IgD-negative memory B cell (primary cell): ENCODE results near the gene PRPF6. TPM values are rescaled to one million over a fixed set of nuclear protein-coding genes. Genes with fewer than 3 reads are reported as not detected.

Source experiments
- H3K27ac Mint-ChIP-seq, 3 donors: one replicate each; pipeline ENCODE4 v1.8.0; 2020 to 2022; ENCODE audit warnings: mild to moderate bottlenecking in 3 of 3, mixed read lengths in 3 of 3, moderate library complexity in 1 of 3
- H3K27me3 Mint-ChIP-seq: one replicate; pipeline ENCODE4 v1.8.0; 2021; ENCODE audit warnings: mixed read lengths
- H3K36me3 Mint-ChIP-seq: one replicate; pipeline ENCODE4 v1.8.0; 2020; ENCODE audit warnings: mild to moderate bottlenecking, mixed read lengths
- H3K4me1 Mint-ChIP-seq, 3 donors: one replicate each; pipeline ENCODE4 v1.8.0; 2020 to 2022; ENCODE audit warnings: mixed read lengths in 3 of 3, mild to moderate bottlenecking in 1 of 3
- H3K4me3 Mint-ChIP-seq, 4 donors: one replicate each; pipeline ENCODE4 v1.8.0; 2020 to 2022; ENCODE audit warnings: mild to moderate bottlenecking in 4 of 4, mixed read lengths in 4 of 4, moderate library complexity in 3 of 4
- H3K9me3 Mint-ChIP-seq, 3 donors: one replicate each; pipeline ENCODE4 v1.8.0; 2020 to 2021; ENCODE audit warnings: mixed read lengths in 3 of 3, mild to moderate bottlenecking in 1 of 3
- polyA plus RNA-seq: library from polyadenylated mRNA; unstranded; fragments of 300-500 nt; fragmentation: Illumina TruSeq; gene quantifications from one replicate; pipeline ENCODE4 v1.2.3, GENCODE V29; 2021

PRPF6 gene
- polyA plus RNA-seq, 1 donor from 2014 or later, result 106 TPM

DNA sequence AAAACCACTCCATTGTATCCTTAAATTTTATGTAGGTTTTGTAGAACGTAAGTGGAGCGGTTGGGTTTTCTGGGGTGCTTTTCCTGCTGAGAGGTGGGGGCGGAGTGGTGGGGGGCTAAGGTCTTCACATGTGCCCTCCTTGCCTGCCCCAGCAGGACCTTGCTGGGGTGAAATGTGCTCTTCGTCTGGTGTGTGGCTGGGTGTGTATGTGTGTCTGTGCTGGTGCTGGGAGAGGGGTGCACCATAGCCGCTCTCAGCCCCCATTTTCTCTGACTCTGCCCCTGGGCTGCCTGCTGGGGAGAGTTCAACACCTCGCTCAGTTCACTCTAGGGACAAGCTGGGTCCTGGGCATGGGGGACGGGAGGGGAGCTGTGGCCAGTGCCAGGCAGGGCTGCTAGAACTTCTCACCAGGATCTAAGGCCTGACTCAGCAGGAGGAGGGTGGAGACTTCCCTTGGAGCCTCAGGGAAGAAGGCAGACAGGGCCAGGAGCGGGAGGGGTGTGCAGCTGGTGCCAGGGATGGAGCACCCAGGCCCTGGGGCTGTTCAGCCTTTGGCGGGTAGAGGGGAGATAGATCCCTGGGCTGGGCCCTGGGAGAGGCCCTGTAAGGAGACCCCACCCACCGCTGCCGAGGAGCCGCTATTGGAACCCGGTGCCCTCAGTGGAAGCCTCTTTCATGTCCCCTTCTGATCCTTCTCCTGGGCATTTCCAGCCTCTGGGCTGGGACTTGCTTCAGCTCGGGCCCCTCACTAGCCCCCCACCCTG is 63.7 kb downstream of the PRPF6 start:
- peak overlapping the region in 1 of 4 donors; percentile 54 for H3K4me3 Mint-ChIP-seq
- peaks cover 26% of the 10 kb centered on the region for H3K27me3 Mint-ChIP-seq
- peak overlapping the region in 1 of 3 donors; percentile 71 for H3K27ac Mint-ChIP-seq
- peaks cover 0 to 12% (median 3%) of the 10 kb centered on the region in 3 donors for H3K4me1 Mint-ChIP-seq
- H3K36me3 Mint-ChIP-seq, result no peaks in the 10 kb centered on the region
- no peaks in the 10 kb centered on the region for H3K9me3 Mint-ChIP-seq

DNA sequence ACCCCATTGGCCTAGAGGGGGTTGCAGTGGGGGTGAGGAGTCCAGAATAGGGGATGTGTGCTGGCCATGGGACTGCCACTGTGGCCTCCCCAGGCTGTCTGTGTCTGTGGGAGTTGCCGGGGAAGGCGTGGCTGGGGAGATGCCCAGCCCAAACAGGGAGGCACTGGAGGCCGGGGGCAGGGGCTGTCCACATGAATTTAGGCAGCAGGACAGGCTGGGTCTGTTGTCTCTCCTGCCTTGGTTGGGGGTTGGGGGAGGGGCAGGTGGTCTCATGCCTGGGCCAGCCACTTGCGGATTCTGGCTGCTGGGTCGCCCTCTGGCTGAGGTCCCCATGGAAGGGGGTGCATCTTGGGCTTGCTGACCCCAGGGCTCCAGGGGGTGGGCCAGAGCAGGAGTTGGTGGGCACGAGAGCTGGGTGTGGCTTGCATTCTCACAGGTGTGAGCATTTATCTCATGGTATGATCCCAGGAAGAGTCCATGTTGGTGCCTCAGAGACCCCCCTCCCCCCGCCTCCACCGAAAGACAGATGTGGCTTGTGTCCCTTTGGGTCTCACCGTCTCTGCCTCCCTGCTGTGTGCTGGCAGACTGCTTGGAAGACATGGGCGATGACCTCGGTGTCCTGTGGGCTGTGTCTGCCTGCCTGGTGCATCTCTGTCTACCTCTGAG is 64.5 kb downstream of the PRPF6 start:
- Mint-ChIP-seq H3K9me3 (no peaks in the 10 kb centered on the region), H3K27me3 (peaks cover 27% of the 10 kb centered on the region), H3K4me3 (no peak overlapping the region), H3K4me1 (peaks cover 0 to 5% (median 3%) of the 10 kb centered on the region in 3 donors), H3K36me3 (no peaks in the 10 kb centered on the region), H3K27ac (no peak overlapping the region)

DNA sequence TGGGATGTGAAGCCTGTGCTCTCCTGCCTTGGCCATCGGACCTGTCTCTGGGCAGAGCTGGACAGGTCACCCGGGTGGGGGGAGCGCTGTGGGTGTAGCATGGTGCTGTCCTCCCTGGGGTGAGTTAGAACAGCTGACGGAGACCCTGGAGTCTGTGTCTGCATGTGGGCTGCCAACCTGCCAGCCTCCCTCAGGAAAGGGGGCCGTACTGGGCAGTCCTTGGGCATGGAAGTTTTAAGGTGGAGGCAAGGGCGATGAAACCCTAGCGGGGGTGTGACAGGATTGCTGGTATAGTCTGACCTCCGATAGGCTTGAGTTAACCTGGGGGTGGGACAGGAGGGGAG is 66.1 kb downstream of the PRPF6 start:
- no peak overlapping the region for H3K4me3 Mint-ChIP-seq
- no peak overlapping the region for H3K27ac Mint-ChIP-seq
- H3K4me1 Mint-ChIP-seq, result peaks cover 0 to 5% (median 3%) of the 10 kb centered on the region in 3 donors
- no peaks in the 10 kb centered on the region for H3K36me3 Mint-ChIP-seq
- no peaks in the 10 kb centered on the region for H3K9me3 Mint-ChIP-seq
- peaks cover 37% of the 10 kb centered on the region for H3K27me3 Mint-ChIP-seq

DNA sequence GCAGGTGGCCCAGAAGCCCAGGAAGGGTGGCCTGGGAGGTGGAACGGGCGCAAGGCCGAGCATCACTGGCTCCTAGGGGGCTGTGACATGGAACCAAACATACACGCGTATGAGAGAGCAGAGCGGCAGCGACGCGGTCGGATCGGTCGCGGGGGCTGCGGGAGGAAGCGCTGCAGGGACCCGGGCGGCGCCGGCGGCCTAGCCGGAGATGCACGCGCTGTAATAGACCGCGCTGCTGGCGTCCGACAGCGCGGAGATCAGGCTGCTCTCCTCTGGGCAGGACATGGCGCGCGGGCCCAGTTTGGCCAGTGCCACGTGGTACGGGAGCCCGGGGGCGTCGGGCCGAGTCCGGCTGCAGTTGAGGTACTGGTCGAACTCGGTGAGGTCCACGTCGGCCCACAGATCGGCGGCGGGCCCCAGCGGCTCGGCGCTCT is 67.1 kb downstream of the PRPF6 start:
- H3K36me3 Mint-ChIP-seq, result no peaks in the 10 kb centered on the region
- H3K4me1 Mint-ChIP-seq, result peaks cover 0 to 5% (median 1%) of the 10 kb centered on the region in 3 donors
- H3K4me3 Mint-ChIP-seq, result peak overlapping the region in 1 of 4 donors; percentile 16
- H3K27me3 Mint-ChIP-seq, result peaks cover 40% of the 10 kb centered on the region
- H3K27ac Mint-ChIP-seq, result no peak overlapping the region
- H3K9me3 Mint-ChIP-seq, result no peaks in the 10 kb centered on the region

DNA sequence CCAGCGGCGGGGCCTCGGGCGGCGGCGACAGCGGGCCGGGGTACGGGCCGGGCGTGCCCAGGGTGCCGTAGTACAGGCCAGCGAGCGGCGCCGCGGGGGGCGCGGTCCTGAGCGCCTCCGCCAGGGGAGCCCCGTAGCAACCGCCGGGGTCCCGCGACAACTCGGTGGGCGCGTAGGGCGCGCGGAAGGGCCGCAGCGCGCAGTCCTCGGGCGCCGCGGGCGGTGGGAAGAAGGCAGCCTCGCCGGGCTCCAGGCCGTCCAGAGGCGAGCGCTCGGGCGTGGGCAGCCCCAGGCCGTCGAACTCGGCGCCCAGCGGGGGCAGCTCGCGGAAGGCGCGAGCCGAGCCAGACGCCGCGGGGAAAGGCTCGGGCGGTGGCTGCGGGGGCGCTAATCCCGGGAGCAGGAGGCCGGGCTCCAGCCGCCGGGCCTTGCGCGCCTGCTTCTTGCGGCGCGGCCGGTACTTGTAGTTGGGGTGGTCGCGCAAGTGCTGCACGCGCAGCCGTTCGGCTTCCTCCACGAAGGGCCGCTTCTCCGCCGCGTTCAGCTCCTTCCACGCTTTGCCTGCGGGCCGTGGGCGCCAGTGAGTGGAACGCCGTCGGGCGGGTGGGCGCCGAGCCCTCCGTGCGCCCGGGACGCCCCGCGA is 67.6 kb downstream of the PRPF6 start:
- Mint-ChIP-seq H3K9me3 (no peaks in the 10 kb centered on the region), H3K27ac (no peak overlapping the region), H3K36me3 (no peaks in the 10 kb centered on the region), H3K4me3 (no peak overlapping the region), H3K4me1 (peaks cover 0 to 4% (median 4%) of the 10 kb centered on the region in 3 donors), H3K27me3 (peaks cover 45% of the 10 kb centered on the region)

DNA sequence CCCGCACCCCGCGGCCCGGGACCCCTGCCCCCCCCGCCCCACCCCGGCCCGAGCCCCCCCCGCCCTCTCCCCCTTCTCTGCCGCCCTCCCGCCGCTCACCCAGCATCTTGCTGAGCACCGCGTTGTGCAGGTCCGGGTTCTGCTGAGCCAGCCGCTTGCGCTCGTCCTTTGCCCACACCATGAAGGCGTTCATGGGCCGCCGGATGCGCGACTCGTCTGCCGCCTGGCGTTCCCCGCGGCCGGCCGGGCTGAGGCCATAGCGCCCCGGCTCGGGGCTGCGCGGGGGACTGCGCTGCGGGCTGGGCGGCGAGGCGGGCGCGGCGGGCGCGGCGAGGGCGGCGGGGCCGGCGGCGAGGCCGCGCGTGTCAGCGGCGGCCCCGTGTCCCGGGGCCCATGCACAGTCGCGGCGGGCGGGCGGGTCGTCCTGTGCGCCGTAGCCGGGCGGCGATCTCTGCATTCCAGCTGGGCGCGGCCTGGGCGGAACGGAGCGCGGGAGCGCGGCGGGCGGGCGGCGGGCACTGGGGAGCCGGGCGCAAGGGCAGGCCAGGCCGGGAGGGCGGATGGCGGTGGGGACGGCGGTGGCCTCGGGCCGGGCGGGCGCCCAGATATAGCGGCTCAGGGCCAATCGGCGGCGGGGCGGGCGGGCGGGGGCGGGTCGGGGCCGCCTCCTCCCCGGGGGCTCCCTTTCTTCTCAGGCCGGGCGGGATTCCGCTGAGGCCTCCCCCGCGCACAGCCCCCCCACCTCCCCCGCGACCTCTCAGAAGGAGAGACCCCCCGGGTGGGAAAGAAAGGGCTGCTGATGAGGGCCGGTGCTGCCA is 68.3 kb downstream of the PRPF6 start, which contains the start of gene SOX18:
Gene SOX18 (minus strand): TSS at position 580 of the 818 bp plus-strand sequence. CDS start 123 bp downstream, at position 457.
- Mint-ChIP-seq H3K27me3 (peaks cover 47% of the 10 kb centered on the region), H3K27ac (peak within 1 kb of the TSS in 1 of 3 donors; percentile 48), H3K4me1 (peaks cover 0 to 4% (median 0%) of the 10 kb centered on the region in 3 donors), H3K9me3 (no peaks in the 10 kb centered on the region), H3K36me3 (no peaks in the 10 kb centered on the region), H3K4me3 (peak within 1 kb of the TSS in 3 of 4 donors; percentile 48 to 70 (median 58))

DNA sequence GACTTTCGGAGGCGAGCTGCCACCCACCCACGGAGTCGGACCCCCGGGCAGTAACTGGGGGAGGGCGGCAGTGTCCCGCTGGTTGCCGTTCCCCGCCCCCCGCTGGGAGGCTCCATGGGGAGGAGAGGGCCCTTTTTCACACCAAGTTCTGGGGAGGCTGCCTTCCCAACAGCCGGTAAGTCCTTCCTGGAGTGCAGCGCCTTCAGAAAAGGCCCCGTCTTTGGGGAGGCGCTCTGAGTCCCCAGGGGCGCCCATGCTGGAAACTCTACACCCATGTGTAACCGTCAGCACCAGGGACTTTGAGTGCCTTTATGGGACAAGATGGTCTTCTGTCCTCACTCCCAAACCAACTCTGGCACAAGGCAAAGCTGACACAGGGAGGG is 68.9 kb downstream of the PRPF6 start:
- Mint-ChIP-seq H3K27me3 (peaks cover 47% of the 10 kb centered on the region), H3K4me1 (peaks cover 0 to 4% (median 0%) of the 10 kb centered on the region in 3 donors), H3K4me3 (peak overlapping the region in 2 of 4 donors; percentile 45 to 67)

DNA sequence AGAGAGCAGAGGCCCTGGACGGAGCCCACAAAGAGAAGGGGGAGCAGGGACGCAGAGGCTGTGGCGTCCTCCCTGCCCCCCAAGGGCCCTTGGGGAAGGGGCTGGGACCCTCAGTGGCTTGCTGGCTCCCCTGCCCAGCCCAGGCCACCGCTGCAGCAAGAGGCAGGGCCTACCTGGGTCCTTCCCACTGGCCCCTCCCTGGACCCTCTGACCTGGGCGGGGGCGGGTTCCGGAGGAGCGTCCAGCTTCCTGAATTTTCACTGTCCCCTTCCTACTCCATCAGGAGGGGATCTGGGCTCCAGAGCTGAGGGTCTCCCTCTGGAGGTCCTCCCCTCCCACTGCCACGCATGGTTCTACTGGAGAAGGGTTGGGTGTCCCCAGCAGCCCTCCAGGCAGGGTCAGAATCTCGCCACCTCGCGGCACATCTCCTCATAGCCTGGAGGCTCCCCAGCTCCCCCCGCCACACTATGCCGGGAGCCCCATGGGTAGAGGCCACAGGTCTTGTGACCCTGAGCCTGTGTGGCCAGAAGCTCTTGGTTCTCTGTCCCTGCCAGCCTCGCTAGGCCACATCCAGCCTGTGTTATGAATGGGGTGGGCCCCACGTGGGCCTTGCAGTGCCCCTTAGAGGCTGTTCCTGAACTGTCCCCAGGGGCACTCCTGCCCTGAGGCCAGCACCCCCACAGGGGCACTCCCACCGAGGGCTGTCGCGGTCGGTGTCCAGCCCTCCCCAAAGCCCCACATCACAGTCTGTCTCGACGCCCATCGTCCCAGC is 69.5 kb downstream of the PRPF6 start:
- H3K4me3 Mint-ChIP-seq, result peak overlapping the region in 1 of 4 donors; percentile 30
- H3K27ac Mint-ChIP-seq, result peak overlapping the region in 1 of 3 donors; percentile 48
- H3K27me3 Mint-ChIP-seq, result peaks cover 52% of the 10 kb centered on the region
- peaks cover 0 to 4% (median 0%) of the 10 kb centered on the region in 3 donors for H3K4me1 Mint-ChIP-seq
- H3K9me3 Mint-ChIP-seq, result no peaks in the 10 kb centered on the region
- peaks cover 3% of the 10 kb centered on the region for H3K36me3 Mint-ChIP-seq

More for the DNA sequence above, 68.9 kb downstream of the PRPF6 start:
- no peaks in the 10 kb centered on the region for H3K9me3 Mint-ChIP-seq
- H3K27ac Mint-ChIP-seq, result no peak overlapping the region
- no peaks in the 10 kb centered on the region for H3K36me3 Mint-ChIP-seq

DNA sequence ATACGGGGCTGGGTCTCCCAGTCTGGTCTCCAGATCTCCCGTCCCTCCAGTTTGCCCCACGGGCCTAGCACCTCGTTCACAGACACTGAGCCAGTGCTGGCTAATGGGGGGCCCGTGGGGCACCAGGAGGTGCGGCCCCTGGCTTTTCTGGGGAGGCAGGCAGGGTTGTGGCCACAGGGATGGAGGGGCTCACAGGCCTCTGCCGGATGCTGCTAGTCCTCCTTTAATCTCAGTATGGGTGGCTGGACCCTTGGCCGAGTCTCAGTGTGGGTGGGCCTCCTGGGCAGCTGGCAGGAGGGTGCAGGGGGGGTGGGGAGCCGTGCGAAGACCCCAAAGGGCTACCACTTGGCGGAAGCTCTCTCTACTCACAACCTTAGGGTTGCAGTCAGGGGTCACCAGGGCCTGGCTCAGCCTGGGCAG is 70.1 kb downstream of the PRPF6 start:
- peaks cover 0 to 4% (median 0%) of the 10 kb centered on the region in 3 donors for H3K4me1 Mint-ChIP-seq
- no peaks in the 10 kb centered on the region for H3K9me3 Mint-ChIP-seq
- H3K4me3 Mint-ChIP-seq, result peak overlapping the region in 1 of 4 donors; percentile 17
- H3K27me3 Mint-ChIP-seq, result peaks cover 51% of the 10 kb centered on the region
- H3K27ac Mint-ChIP-seq, result peak overlapping the region in 1 of 3 donors; percentile 48
- H3K36me3 Mint-ChIP-seq, result peaks cover 3% of the 10 kb centered on the region

DNA sequence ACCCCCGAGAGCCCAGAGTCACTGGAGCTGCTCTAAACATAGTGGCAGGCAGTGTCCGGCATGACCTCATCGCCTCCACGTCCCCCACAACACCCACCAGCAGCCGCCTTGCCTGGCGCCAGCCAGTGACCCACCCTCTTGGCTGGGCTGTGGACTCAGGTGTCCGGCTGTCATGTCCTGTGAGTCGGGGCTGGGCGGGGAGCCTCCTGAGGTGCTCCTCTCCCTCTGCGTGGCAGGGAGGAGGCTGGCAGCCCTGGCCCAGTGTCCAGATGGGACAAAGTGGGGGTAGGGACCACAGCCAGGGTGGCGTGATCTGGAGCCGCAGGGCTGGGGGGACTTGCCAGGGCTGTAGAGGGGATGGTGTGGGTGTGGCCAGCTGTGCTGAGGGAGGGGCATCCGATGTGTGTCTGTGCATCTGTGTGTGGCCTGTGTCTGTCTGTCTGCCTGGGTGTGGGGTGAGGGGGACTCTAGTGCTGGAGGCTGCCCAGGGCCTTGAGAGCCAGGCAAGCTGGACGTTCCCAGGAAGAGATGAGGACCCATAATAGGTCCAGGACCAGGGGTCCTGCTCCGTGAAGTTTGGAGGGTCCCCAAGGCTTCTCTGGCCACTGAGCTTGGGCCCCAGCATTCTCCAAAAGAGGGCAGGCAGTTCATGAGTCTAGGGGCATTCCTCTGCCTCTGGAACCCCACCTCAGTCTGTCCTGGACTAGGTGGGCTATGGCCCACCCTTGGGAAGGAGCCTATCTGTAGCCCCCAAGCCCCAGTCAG is 70.8 kb downstream of the PRPF6 start:
- no peak overlapping the region for H3K27ac Mint-ChIP-seq
- H3K9me3 Mint-ChIP-seq, result no peaks in the 10 kb centered on the region
- peaks cover 0 to 4% (median 0%) of the 10 kb centered on the region in 3 donors for H3K4me1 Mint-ChIP-seq
- peaks cover 45% of the 10 kb centered on the region for H3K27me3 Mint-ChIP-seq
- peak overlapping the region in 1 of 4 donors; percentile 47 for H3K4me3 Mint-ChIP-seq
- H3K36me3 Mint-ChIP-seq, result peaks cover 3% of the 10 kb centered on the region

DNA sequence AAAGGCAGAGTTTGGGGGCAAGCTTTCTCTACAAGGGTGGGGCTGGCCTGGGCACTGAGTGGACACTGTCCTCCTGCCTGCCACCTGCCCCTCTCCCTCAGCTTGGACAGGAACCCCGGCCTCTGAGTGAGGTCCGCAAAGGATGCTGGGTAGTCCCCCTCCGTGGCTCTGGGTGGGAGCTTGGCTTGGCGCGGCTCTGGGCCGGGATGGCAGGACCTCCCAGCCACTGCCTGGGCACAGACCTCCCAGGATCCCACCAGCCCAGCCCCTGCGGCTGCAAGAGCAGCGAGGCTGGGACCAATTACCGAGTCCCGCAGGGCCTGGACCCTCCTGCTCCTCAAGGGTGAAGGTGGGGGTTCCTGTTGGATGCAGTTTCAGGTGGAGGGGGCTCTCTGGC is 71.4 kb downstream of the PRPF6 start:
- Mint-ChIP-seq H3K36me3 (peaks cover 3% of the 10 kb centered on the region), H3K27ac (no peak overlapping the region), H3K27me3 (peaks cover 39% of the 10 kb centered on the region), H3K4me1 (peaks cover 0 to 4% (median 0%) of the 10 kb centered on the region in 3 donors), H3K4me3 (no peak overlapping the region), H3K9me3 (no peaks in the 10 kb centered on the region)

DNA sequence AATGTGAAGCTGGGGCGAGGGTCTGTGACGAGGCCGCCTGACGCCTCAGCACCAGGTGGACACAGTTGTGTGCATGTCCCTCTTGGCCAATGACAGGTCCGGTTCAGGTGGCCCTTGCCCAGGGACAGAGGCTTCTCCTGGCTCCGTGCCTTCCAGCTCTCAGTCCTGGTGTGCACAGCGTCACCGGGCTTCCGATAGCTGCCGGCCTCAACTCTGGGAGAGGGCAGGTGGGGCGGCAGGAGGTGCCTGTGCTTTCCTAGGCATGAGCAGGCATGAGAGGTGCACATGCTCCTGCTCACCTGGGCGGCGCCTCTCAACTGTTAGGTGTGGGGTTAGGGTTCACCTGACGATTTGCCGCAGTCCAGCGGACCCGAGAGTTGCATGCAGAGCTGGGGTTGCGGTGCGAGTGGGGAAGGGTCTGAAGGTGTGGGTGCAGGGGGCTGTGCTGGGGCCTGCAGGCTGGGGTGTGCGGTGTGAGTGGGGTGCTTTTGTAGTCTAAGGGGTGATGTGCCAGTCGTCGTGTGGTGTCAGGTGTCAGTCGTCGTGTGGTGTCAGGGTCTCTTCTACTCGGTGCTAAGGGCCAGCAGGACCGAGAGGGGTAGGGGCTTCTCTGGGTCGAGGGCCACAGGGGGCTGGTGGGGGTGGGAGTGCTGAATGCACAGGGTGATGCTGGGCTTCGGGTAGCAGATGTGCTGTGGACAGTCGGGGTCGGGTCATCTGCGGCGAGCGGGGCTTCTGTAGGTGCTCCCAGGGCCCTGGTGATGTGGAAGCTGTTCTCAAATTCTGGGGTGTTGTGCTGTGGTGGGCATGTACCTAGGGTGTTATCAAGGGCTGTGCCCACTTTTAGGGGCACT is 72.3 kb downstream of the PRPF6 start:
- no peak overlapping the region for H3K4me3 Mint-ChIP-seq
- H3K36me3 Mint-ChIP-seq, result peaks cover 3% of the 10 kb centered on the region
- peaks cover 0 to 7% (median 4%) of the 10 kb centered on the region in 3 donors for H3K4me1 Mint-ChIP-seq
- no peaks in the 10 kb centered on the region for H3K9me3 Mint-ChIP-seq
- peaks cover 35% of the 10 kb centered on the region for H3K27me3 Mint-ChIP-seq
- no peak overlapping the region for H3K27ac Mint-ChIP-seq
